Activated naive CD8-positive, alpha-beta T cell treated with anti-CD3 and anti-CD28 coated beads, Interleukin-2, amount 10 ng/mL, durations not matched to agents 7 days and 5 days (primary cell): ENCODE results near the gene RTN4. TPM values are rescaled to one million over a fixed set of nuclear protein-coding genes. Genes with fewer than 3 reads are reported as not detected.
"Not testable (repeated sequence)": the region's sequence is repeated elsewhere in the genome, so short reads cannot be mapped to it uniquely, and the experiment has no call there.

Source experiments
- ATAC-seq: fragments of 150-1000 bp; cut with Tn5 transposase; one replicate; pipeline ENCODE4 v1.10.0; 2021; ENCODE audit warnings: low read depth, moderate library complexity
- POLR2A ChIA-PET: fragments of 350-600 bp; sonication (Branson Sonifier 250); formaldehyde crosslinking; loops from one replicate; lab custom pipeline; 2021; ENCODE audit warnings: antibody characterized with exemption; lab: Charles Lee
- DNase-seq: peaks from one replicate; pipeline ENCODE4 v3.0.0; 2021
- H3K27ac Mint-ChIP-seq: one replicate; pipeline ENCODE4 v1.8.0; 2022; ENCODE audit warnings: mild to moderate bottlenecking, mixed read lengths
- H3K27me3 Mint-ChIP-seq: one replicate; pipeline ENCODE4 v1.8.0; 2022; ENCODE audit warnings: mild to moderate bottlenecking, moderate library complexity, mixed read lengths
- H3K36me3 Mint-ChIP-seq: one replicate; pipeline ENCODE4 v1.8.0; 2021; ENCODE audit warnings: mild to moderate bottlenecking, mixed read lengths
- H3K4me1 Mint-ChIP-seq: one replicate; pipeline ENCODE4 v1.8.0; 2021; ENCODE audit warnings: mixed read lengths
- H3K4me3 Mint-ChIP-seq: one replicate; pipeline ENCODE4 v1.8.0; 2022; ENCODE audit warnings: mild to moderate bottlenecking, moderate library complexity, mixed read lengths
- H3K9me3 Mint-ChIP-seq: one replicate; pipeline ENCODE4 v1.8.0; 2021; ENCODE audit warnings: mixed read lengths
- total RNA-seq, 2 experiments: library from RNA; stranded (reverse); gene quantifications; one replicate each; pipeline ENCODE4 v1.2.3, GENCODE V29; 2021

RTN4 gene
- total RNA-seq, 2 experiments from 2014 or later, result 82.2 to 88.2 TPM

GRCh38 chr2:55006306-55006705 is 43.9 kb downstream of the RTN4 start:
- Mint-ChIP-seq H3K4me3 (peak overlapping the region; percentile 60), H3K27ac (peak overlapping the region; percentile 22)
- ATAC-seq, result no peak

GRCh38 chr2:55003706-55004639 is 46.3 kb downstream of the RTN4 start:
- POLR2A ChIA-PET, result no interaction called here
- peaks cover 36% of the 10 kb centered on the region for H3K4me1 Mint-ChIP-seq
- peaks cover 2% of the 10 kb centered on the region for H3K36me3 Mint-ChIP-seq
- ATAC-seq, result no peak
- H3K4me3 Mint-ChIP-seq, result no peak overlapping the region
- no peaks in the 10 kb centered on the region for H3K9me3 Mint-ChIP-seq
- no peak for DNase-seq
- H3K27ac Mint-ChIP-seq, result no peak overlapping the region
- no peaks in the 10 kb centered on the region for H3K27me3 Mint-ChIP-seq

More at GRCh38 chr2:55006306-55006705, 43.9 kb downstream of the RTN4 start:
- Mint-ChIP-seq H3K4me1 (peaks cover 40% of the 10 kb centered on the region), H3K9me3 (no peaks in the 10 kb centered on the region), H3K36me3 (peaks cover 2% of the 10 kb centered on the region), H3K27me3 (no peaks in the 10 kb centered on the region)
- no peak for DNase-seq
- POLR2A ChIA-PET, result no interaction called here

GRCh38 chr2:55001716-55002115 is 48.5 kb downstream of the RTN4 start:
- no peak overlapping the region for H3K4me3 Mint-ChIP-seq
- no peaks in the 10 kb centered on the region for H3K27me3 Mint-ChIP-seq
- no peak for DNase-seq
- H3K9me3 Mint-ChIP-seq, result no peaks in the 10 kb centered on the region
- H3K4me1 Mint-ChIP-seq, result peaks cover 32% of the 10 kb centered on the region
- peaks cover 2% of the 10 kb centered on the region for H3K36me3 Mint-ChIP-seq
- no peak for ATAC-seq
- H3K27ac Mint-ChIP-seq, result no peak overlapping the region
- POLR2A ChIA-PET, result no interaction called here

GRCh38 chr2:55000341-55000740 is 49.9 kb downstream of the RTN4 start:
- no peak overlapping the region for H3K4me3 Mint-ChIP-seq
- no peak overlapping the region for H3K27ac Mint-ChIP-seq
- H3K36me3 Mint-ChIP-seq, result peaks cover 4% of the 10 kb centered on the region
- DNase-seq, result no peak
- H3K27me3 Mint-ChIP-seq, result no peaks in the 10 kb centered on the region
- no peak for ATAC-seq
- no peaks in the 10 kb centered on the region for H3K9me3 Mint-ChIP-seq
- H3K4me1 Mint-ChIP-seq, result peaks cover 31% of the 10 kb centered on the region
- POLR2A ChIA-PET, result no interaction called here

- ATAC-seq, result no peak
- H3K4me1 Mint-ChIP-seq, result peaks cover 27% of the 10 kb centered on the region
Measured at GRCh38 chr2:54999182-54999581, 51.1 kb downstream of the RTN4 start.

GRCh38 chr2:54997826-54998225 is 52.4 kb downstream of the RTN4 start:
- H3K4me3 Mint-ChIP-seq, result no peak overlapping the region
- H3K4me1 Mint-ChIP-seq, result peaks cover 27% of the 10 kb centered on the region
- DNase-seq, result no peak
- ATAC-seq, result no peak
- no peaks in the 10 kb centered on the region for H3K9me3 Mint-ChIP-seq
- POLR2A ChIA-PET, result no interaction called here
- no peak overlapping the region for H3K27ac Mint-ChIP-seq
- H3K36me3 Mint-ChIP-seq, result peaks cover 9% of the 10 kb centered on the region
- no peaks in the 10 kb centered on the region for H3K27me3 Mint-ChIP-seq

More at GRCh38 chr2:54999182-54999581, 51.1 kb downstream of the RTN4 start:
- no peak overlapping the region for H3K4me3 Mint-ChIP-seq
- DNase-seq, result no peak
- POLR2A ChIA-PET, result no interaction called here
- H3K9me3 Mint-ChIP-seq, result no peaks in the 10 kb centered on the region
- no peaks in the 10 kb centered on the region for H3K27me3 Mint-ChIP-seq
- H3K36me3 Mint-ChIP-seq, result peaks cover 8% of the 10 kb centered on the region
- no peak overlapping the region for H3K27ac Mint-ChIP-seq

- Mint-ChIP-seq H3K4me1 (peaks cover 24% of the 10 kb centered on the region), H3K27me3 (no peaks in the 10 kb centered on the region), H3K36me3 (peaks cover 9% of the 10 kb centered on the region), H3K9me3 (no peaks in the 10 kb centered on the region), H3K4me3 (no peak overlapping the region), H3K27ac (no peak overlapping the region)
- POLR2A ChIA-PET, result no interaction called here
- ATAC-seq (no peak), DNase-seq (no peak)
Measured at GRCh38 chr2:54995553-54995952, 54.7 kb downstream of the RTN4 start.

- peaks cover 16% of the 10 kb centered on the region for H3K36me3 Mint-ChIP-seq
- ATAC-seq, POLR2A ChIA-PET, DNase-seq, H3K27ac Mint-ChIP-seq, H3K4me3 Mint-ChIP-seq, H3K4me1 Mint-ChIP-seq, H3K27me3 Mint-ChIP-seq, H3K9me3 Mint-ChIP-seq: not testable (repeated sequence)
Measured at GRCh38 chr2:54990694-54991093, 59.6 kb downstream of the RTN4 start.

- Mint-ChIP-seq H3K27me3 (no peaks in the 10 kb centered on the region), H3K4me3 (no peak overlapping the region), H3K4me1 (peaks cover 6% of the 10 kb centered on the region), H3K9me3 (no peaks in the 10 kb centered on the region), H3K27ac (no peak overlapping the region), H3K36me3 (peaks cover 19% of the 10 kb centered on the region)
- no peak for ATAC-seq
- no peak for DNase-seq
- POLR2A ChIA-PET, result no interaction called here
Measured at GRCh38 chr2:54988612-54989011, 61.6 kb downstream of the RTN4 start.

- POLR2A ChIA-PET, result no interaction called here
- no peak for ATAC-seq
- no peak for DNase-seq
- Mint-ChIP-seq H3K4me1 (peaks cover 7% of the 10 kb centered on the region), H3K4me3 (no peak overlapping the region), H3K27ac (no peak overlapping the region), H3K27me3 (no peaks in the 10 kb centered on the region), H3K9me3 (no peaks in the 10 kb centered on the region), H3K36me3 (peaks cover 30% of the 10 kb centered on the region)
Measured at GRCh38 chr2:54986264-54986663, 64.0 kb downstream of the RTN4 start.

- POLR2A ChIA-PET, result no interaction called here
- peaks cover 9% of the 10 kb centered on the region for H3K4me1 Mint-ChIP-seq
- H3K27ac Mint-ChIP-seq, result no peak overlapping the region
- H3K36me3 Mint-ChIP-seq, result peaks cover 31% of the 10 kb centered on the region
- ATAC-seq (no peak), DNase-seq (no peak)
- H3K9me3 Mint-ChIP-seq, result no peaks in the 10 kb centered on the region
- no peak overlapping the region for H3K4me3 Mint-ChIP-seq
- no peaks in the 10 kb centered on the region for H3K27me3 Mint-ChIP-seq
Measured at GRCh38 chr2:54984476-54984875, 65.8 kb downstream of the RTN4 start.

- POLR2A ChIA-PET, result no interaction called here
- Mint-ChIP-seq H3K9me3 (no peaks in the 10 kb centered on the region), H3K36me3 (peaks cover 33% of the 10 kb centered on the region), H3K4me1 (peaks cover 9% of the 10 kb centered on the region), H3K4me3 (no peak overlapping the region), H3K27ac (no peak overlapping the region), H3K27me3 (no peaks in the 10 kb centered on the region)
- DNase-seq (no peak), ATAC-seq (no peak)
Measured at GRCh38 chr2:54983345-54984220, 66.7 kb downstream of the RTN4 start.

- POLR2A ChIA-PET, result no interaction called here
- peaks cover 32% of the 10 kb centered on the region for H3K36me3 Mint-ChIP-seq
- H3K27ac Mint-ChIP-seq, result no peak overlapping the region
Measured at GRCh38 chr2:54981385-54981784, 68.9 kb downstream of the RTN4 start.

More at GRCh38 chr2:54981385-54981784, 68.9 kb downstream of the RTN4 start:
- Mint-ChIP-seq H3K4me1 (peaks cover 20% of the 10 kb centered on the region), H3K9me3 (no peaks in the 10 kb centered on the region), H3K27me3 (no peaks in the 10 kb centered on the region), H3K4me3 (no peak overlapping the region)
- no peak for ATAC-seq
- DNase-seq, result no peak
